Activated effector memory CD4-positive, alpha-beta T cell treated with Interleukin-2 at 50 U/mL for 16 hours (primary cell): ENCODE data around the gene CUL1.

Experiments
- DNase-seq: peaks from one replicate; pipeline ENCODE4 v3.0.0-alpha.2; 2020

CUL1 gene

GRCh38 chr7:148770004-148770403, 71.3 kb downstream of the CUL1 start:
- DNase-seq: no peak

- DNase-seq: no peak
Measured at GRCh38 chr7:148772297-148773089, 73.8 kb downstream of the CUL1 start.

GRCh38 chr7:148773334-148773733, 74.6 kb downstream of the CUL1 start:
- DNase-seq: peak; percentile 25

- no peak for DNase-seq
Measured at GRCh38 chr7:148774471-148774870, 75.8 kb downstream of the CUL1 start.

GRCh38 chr7:148782757-148783456, 84.2 kb downstream of the CUL1 start:
- no peak for DNase-seq

GRCh38 chr7:148783801-148784527, 85.3 kb downstream of the CUL1 start:
- DNase-seq: no peak

GRCh38 chr7:148787571-148788295, 89.0 kb downstream of the CUL1 start:
- no peak for DNase-seq

- no peak for DNase-seq
Measured at GRCh38 chr7:148789220-148789619, 90.5 kb downstream of the CUL1 start.

GRCh38 chr7:148790131-148790726, 91.5 kb downstream of the CUL1 start:
- no peak for DNase-seq

GRCh38 chr7:148790850-148791249, 92.1 kb downstream of the CUL1 start:
- DNase-seq: no peak

- no peak for DNase-seq
Measured at GRCh38 chr7:148791546-148791945, 92.8 kb downstream of the CUL1 start.

- DNase-seq: no peak
Measured at GRCh38 chr7:148793590-148793989, 94.9 kb downstream of the CUL1 start.

- no peak for DNase-seq
Measured at GRCh38 chr7:148794476-148794875, 95.8 kb downstream of the CUL1 start.

- DNase-seq: no peak
Measured at GRCh38 chr7:148796841-148797240, 98.1 kb downstream of the CUL1 start.

- no peak for DNase-seq
Measured at GRCh38 chr7:148799893-148800555, 101.3 kb downstream of the CUL1 start.

GRCh38 chr7:148800677-148801076, 102.0 kb downstream of the CUL1 start:
- no peak for DNase-seq

- DNase-seq: no peak
Measured at GRCh38 chr7:148802101-148802493, 103.4 kb downstream of the CUL1 start.

GRCh38 chr7:148803094-148803493, 104.4 kb downstream of the CUL1 start:
- no peak for DNase-seq

GRCh38 chr7:148804343-148805235, 105.9 kb downstream of the CUL1 start:
- no peak for DNase-seq

GRCh38 chr7:148806187-148806586, 107.5 kb downstream of the CUL1 start:
- no peak for DNase-seq

- DNase-seq: no peak
Measured at GRCh38 chr7:148807436-148807835, 108.7 kb downstream of the CUL1 start.
